ENCODE results near the gene APEX1. TPM values are rescaled to one million over a fixed set of nuclear protein-coding genes. Genes with fewer than 3 reads are reported as not detected.

Gene APEX1
- total and polyA plus RNA-seq, 2 of the 8 experiments (the other 6 are each of a cell fraction or from before 2014, with no cell fraction given): 384 to 700 TPM

GRCh38 chr14:20489093-20489994 is 34.3 kb downstream of the APEX1 start:
- H3K9ac ChIP-seq (replicated peaks in 1 of 4; ENCODE audit: extremely low read depth in 1 of 4, low read depth in 3 of 4, low read length in 3 of 4): no peak overlapping the region; a peak in 1 of 7 replicates
- H2AFZ ChIP-seq (ENCODE audit: low read length): peak overlapping the region; percentile 92
- no peak for TF ChIP-seq YY1 (IDR thresholded peaks at IDR 0.05; ENCODE audit: low read depth, low read length)
- no peak for TF ChIP-seq KDM4A (IDR thresholded peaks at IDR 0.05; ENCODE audit: low read depth, low read length, severe bottlenecking)
- TF ChIP-seq KDM5A (IDR thresholded peaks at IDR 0.05; ENCODE audit: low read length): no peak
- no peak for TF ChIP-seq POLR2A (IDR thresholded peaks at IDR 0.05; ENCODE audit: control extremely low read depth in 1 of 2, low read depth in 2 of 2, low read length in 2 of 2)
- TF ChIP-seq EGR1 (IDR thresholded peaks at IDR 0.05; ENCODE audit: borderline replicate concordance, low read depth, low read length): no peak
- TF ChIP-seq TCF12 (IDR thresholded peaks at IDR 0.05; ENCODE audit: low read depth, low read length): no peak
- no peak for TF ChIP-seq CBX8 (IDR thresholded peaks at IDR 0.05; ENCODE audit: borderline replicate concordance, low read depth, low read length)
- TF ChIP-seq TAF7 (optimal IDR thresholded peaks at IDR 0.05; ENCODE audit: borderline replicate concordance, low read depth, low read length): no peak
- TF ChIP-seq SAP30 (IDR thresholded peaks at IDR 0.05; ENCODE audit: insufficient read depth, insufficient replicate concordance, low read length): no peak
- TF ChIP-seq PHF8 (conservative IDR thresholded peaks at IDR 0.05; ENCODE audit: low read depth, low read length): no peak
- TF ChIP-seq CREB1 (IDR thresholded peaks at IDR 0.05): no peak

More at GRCh38 chr14:20489093-20489994, 34.3 kb downstream of the APEX1 start:
- H2AK5ac ChIP-seq (ENCODE audit: low read depth, low read length): peak overlapping the region; percentile 18; the same call in 1 of the 2 replicates
- no peaks in the 10 kb centered on the region for H3K27me3 ChIP-seq (replicated peaks in 1 of 4; ENCODE audit: control insufficient read depth in 3 of 4, extremely low read depth in 1 of 4, insufficient read depth in 3 of 4, low read length in 3 of 4)
- H4K20me1 ChIP-seq (replicated peaks in 1 of 2; ENCODE audit: control insufficient read depth in 1 of 2, insufficient read depth in 2 of 2, low read length in 2 of 2): no peaks in the 10 kb centered on the region
- H3K4ac ChIP-seq (replicated peaks; ENCODE audit: insufficient read length, low read depth, low read length): no peak overlapping the region
- H2BK120ac ChIP-seq (replicated peaks; ENCODE audit: low read depth, low read length): no peak overlapping the region
- H3K79me1 ChIP-seq (ENCODE audit: low read depth, low read length): no peaks in the 10 kb centered on the region
- no peak overlapping the region for H2BK5ac ChIP-seq (ENCODE audit: low read depth, low read length)
- peaks cover 0 to 8% (median 3%) of the 10 kb centered on the region in 4 experiments; a peak in 2 of 7 replicates for H3K4me1 ChIP-seq (replicated peaks in 1 of 4; ENCODE audit: control insufficient read depth in 3 of 4, insufficient read depth in 4 of 4, low read length in 3 of 4)
- H2BK20ac ChIP-seq (ENCODE audit: low read length): no peak overlapping the region; the same call in 1 of the 2 replicates
- H3K23me2 ChIP-seq (ENCODE audit: low read depth, low read length): peaks cover 2% of the 10 kb centered on the region; the same call in 1 of the 2 replicates
- H2BK15ac ChIP-seq (ENCODE audit: low read length): no peak overlapping the region
- no peak overlapping the region for H3K4me2 ChIP-seq (ENCODE audit: insufficient read depth in 1 of 2, low read depth in 2 of 2, low read length in 2 of 2)
- H3K27ac ChIP-seq (ENCODE audit: low read depth, low read length): no peak overlapping the region
- DNase-seq (ENCODE audit: low read depth in 1 of 2, low spot score in 2 of 2) (no peak), FAIRE-seq (no peak)
- peak overlapping the region; percentile 20 for H4K91ac ChIP-seq (replicated peaks; ENCODE audit: insufficient read length, low read length)
- no peak overlapping the region for H3K56ac ChIP-seq (replicated peaks; ENCODE audit: insufficient read length, low read depth, low read length)
- CTCF ChIA-PET (ENCODE audit: partially characterized antibody): interaction anchor here (1.0 to 7.5 kb wide), 6 partner anchors 41 to 117 kb away, joined by 3 to 114 read pairs (median 5); no protein-coding TSS in a partner anchor
- no peak overlapping the region for H3K23ac ChIP-seq (ENCODE audit: insufficient read length)
- H3K18ac ChIP-seq (ENCODE audit: extremely low read depth, low read length): no peak overlapping the region
- no peak overlapping the region for H2BK12ac ChIP-seq (ENCODE audit: low read depth, low read length)
- peak overlapping the region; percentile 21 for H4K5ac ChIP-seq (ENCODE audit: insufficient read length, low read depth, low read length)
- no peaks in the 10 kb centered on the region for H3K79me2 ChIP-seq (ENCODE audit: control insufficient read depth in 1 of 2, insufficient read depth in 2 of 2, low read length in 2 of 2)
- no peak overlapping the region for H3K4me3 ChIP-seq (ENCODE audit: extremely low read depth in 1 of 4, insufficient read depth in 2 of 4, low read depth in 3 of 4, low read length in 4 of 4)
- WGBS, 2 experiments (ENCODE audit: extremely low coverage in 1 of 2, insufficient coverage in 1 of 2, insufficient read length in 1 of 2, insufficient replicate concordance in 2 of 2, low coverage in 1 of 2, low lambda C conversion rate in 2 of 2, missing lambda C conversion rate in 1 of 2): 77% methylated on average over 6 of the region's 6 CpGs; no CpG with 5 or more reads in 1 of the 2 experiments
- no peak overlapping the region for H3K14ac ChIP-seq (ENCODE audit: insufficient read length)
- POLR2A ChIA-PET (ENCODE audit: partially characterized antibody): interaction anchor here (0.8 to 1.5 kb wide), 6 partner anchors 11 to 34 kb away, joined by 3 to 6 read pairs (median 4); partner anchors contain the start of genes APEX1 and PNP
- H3K9me3 ChIP-seq (ENCODE audit: insufficient read depth in 2 of 2, low read depth in 1 of 2, low read length in 1 of 2): no peaks in the 10 kb centered on the region
- H4K8ac ChIP-seq (ENCODE audit: extremely low read depth, insufficient read depth, low read length): 0 out of 2 replicates have a peak overlapping the region, but pooled peaks have one; percentile 22
- H3K36me3 ChIP-seq (ENCODE audit: control insufficient read depth in 2 of 4, insufficient read depth in 4 of 4, low read length in 3 of 4): no peaks in the 10 kb centered on the region
